Medulla oblongata (tissue), 1 donor: ENCODE results near the gene PLEKHM2.

Experiments
- DNase-seq: peaks from one replicate; pipeline ENCODE4 v3.0.0-alpha.2; 2015; ENCODE audit errors: extremely low spot score

Gene PLEKHM2

GRCh38 chr1:15739745-15740144 lies 55.6 kb downstream of the PLEKHM2 start:
- DNase-seq = no peak

DNA sequence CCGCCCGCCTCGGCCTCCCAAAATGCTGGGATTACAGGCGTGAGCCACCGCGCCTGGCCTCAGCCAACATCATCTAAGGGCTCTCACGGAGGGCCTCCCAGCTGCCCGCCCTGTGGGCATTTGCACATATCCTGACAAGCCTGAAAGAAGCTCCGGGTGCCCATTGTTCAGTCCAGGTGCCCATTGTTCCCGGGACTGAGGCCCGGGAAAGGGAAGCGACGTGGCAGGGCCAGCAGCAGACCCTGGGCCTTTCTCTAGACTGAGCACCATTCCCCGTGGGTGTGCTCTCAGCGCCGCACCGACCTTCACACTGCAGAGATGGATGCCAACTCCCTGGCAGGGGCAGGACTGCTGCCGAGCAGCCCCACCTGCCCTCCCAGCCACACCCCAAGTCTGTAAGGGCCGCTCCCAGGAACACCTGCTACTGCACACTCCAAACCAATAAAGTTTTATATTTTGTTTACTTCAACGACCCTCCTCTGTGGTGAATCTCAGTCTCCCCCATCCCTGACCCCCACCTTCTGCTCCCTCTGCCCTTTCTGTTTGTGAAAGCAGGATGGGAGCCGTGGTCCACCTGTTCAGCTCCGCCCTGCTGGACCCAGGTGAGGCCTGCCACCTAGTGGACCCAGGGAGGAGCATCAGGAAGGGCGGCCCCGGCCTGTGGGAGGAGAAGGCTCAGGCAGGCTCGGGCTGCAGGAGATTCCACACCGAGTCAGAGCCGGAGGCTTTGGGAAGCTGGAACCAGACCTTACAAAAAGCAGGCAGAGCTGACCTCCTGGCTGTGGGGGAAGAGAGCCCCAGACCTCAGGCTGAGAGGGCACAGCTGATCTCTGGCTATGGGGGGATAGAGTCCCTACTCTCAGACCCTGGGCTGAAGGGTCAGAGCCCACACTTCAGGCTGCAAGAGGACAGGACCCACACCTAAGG lies 57.1 kb downstream of the PLEKHM2 start:
- peak; percentile 70 for DNase-seq

GRCh38 chr1:15742339-15742801 lies 58.2 kb downstream of the PLEKHM2 start, which contains the start of gene TMEM82:
TSS of gene TMEM82 (plus strand) at chr1:15742499. CDS start at chr1:15742560, 61 bp downstream.
- DNase-seq = no peak

- DNase-seq = no peak
Measured at GRCh38 chr1:15744122-15744679, 60.1 kb downstream of the PLEKHM2 start.

GRCh38 chr1:15747378-15747777 lies 63.3 kb downstream of the PLEKHM2 start:
- DNase-seq = no peak

GRCh38 chr1:15748264-15748663 lies 64.1 kb downstream of the PLEKHM2 start:
- DNase-seq = no peak

- DNase-seq = no peak
Measured at GRCh38 chr1:15748690-15749398, 64.7 kb downstream of the PLEKHM2 start.

DNA sequence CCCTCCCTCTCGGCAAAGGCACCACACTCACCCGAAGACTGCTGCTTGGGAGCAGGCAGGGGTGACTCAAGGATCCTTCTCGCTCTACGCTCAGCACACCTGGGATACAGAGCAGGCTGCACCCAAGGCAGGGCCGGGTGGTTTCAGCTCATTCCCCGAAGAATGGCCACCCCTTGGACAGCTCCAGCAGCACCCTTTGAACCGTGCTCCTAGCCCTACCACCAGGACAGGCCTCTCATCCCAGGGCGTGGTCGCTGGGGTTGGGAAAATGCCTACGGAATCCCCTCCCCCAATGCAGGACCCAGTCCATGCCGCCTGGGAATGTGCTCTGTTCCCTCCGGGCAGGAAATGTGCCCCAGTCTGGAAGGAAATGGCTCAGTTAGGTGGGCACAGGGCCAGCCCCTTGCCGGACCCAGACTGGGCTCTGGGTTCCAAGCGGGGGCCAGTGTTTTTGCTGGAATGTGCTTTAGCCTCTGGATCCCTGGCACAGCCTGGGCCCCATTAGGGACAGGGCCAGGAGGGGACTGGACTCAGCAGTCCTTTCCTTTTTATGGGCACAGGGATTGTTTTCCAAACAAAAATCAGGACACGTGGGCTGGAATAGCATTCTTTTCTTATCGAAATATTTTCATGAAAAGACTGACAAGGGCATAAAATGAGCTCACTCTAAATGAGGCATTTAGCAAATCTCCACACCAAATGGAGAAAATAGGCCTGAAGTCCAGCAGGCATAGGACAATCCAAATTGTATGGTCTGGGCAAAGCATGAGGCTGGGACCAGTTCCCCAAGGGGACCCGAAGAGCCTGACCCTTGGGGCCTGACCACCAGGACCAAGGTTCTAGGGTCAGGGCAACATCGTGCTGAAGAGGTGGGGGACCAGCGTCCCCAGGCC lies 65.5 kb downstream of the PLEKHM2 start:
- DNase-seq = no peak

GRCh38 chr1:15750924-15751323 lies 66.8 kb downstream of the PLEKHM2 start:
- DNase-seq = no peak

DNA sequence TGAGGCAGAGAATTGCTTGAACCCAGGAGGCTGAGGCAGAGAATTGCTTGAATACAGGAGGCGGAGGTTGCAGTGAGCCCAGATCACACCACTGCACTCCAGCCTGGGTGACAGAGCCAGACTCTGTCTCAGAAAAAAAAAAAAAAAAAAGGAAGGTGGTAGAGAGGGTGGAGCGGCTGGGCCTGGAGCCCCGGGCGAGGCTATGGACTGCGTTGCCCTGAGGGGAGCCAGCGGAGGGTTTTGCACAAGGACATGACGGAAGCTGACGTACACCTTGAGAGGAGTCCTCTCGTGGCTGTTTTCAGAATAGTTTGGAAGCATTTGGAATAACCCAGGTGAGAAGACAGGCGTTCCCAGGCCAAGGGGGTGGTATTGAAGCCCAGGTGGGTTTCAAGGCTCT lies 67.6 kb downstream of the PLEKHM2 start:
- DNase-seq = no peak

DNA sequence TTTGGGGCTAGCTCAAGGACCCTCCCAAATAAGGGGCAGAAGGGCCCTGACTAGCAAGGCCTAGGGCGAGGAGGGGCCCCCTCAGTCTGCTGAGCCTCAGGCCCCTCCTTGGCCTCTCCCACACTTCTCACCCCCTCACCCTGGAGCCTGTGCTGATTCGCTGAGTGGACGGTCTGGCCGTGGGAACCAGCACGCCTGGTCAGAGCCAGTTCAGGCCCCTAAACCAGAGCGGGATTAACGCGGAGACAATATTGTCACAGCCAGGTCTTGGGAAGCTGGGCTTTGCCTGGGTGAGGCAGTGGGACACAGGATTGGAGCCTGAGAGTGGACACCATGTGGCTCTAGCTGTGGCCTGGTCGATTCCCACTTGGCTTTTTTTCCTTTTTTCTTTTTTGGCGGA lies 69.7 kb downstream of the PLEKHM2 start:
- no peak for DNase-seq

- DNase-seq = no peak
Measured at GRCh38 chr1:15755021-15755645, 71.0 kb downstream of the PLEKHM2 start.

DNA sequence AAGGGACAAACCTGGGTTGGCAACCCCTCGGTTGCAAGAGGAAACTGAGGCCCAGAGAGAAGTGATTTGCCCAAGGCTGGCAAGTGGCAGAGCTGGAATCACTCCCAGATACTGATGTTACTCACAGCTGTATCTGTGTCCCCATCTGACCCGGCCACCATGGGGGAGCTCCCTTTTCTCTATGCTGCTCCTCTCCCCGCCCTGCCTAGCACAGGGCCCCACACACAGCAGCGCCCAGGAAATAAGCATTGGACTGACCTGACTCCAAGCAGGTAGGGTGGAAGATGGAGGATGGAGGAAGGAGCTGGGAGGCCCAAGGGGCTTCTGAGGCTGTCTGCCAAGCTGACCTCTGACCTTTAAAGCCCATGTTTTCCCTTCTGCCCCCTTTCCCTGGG lies 71.5 kb downstream of the PLEKHM2 start:
- no peak for DNase-seq

DNA sequence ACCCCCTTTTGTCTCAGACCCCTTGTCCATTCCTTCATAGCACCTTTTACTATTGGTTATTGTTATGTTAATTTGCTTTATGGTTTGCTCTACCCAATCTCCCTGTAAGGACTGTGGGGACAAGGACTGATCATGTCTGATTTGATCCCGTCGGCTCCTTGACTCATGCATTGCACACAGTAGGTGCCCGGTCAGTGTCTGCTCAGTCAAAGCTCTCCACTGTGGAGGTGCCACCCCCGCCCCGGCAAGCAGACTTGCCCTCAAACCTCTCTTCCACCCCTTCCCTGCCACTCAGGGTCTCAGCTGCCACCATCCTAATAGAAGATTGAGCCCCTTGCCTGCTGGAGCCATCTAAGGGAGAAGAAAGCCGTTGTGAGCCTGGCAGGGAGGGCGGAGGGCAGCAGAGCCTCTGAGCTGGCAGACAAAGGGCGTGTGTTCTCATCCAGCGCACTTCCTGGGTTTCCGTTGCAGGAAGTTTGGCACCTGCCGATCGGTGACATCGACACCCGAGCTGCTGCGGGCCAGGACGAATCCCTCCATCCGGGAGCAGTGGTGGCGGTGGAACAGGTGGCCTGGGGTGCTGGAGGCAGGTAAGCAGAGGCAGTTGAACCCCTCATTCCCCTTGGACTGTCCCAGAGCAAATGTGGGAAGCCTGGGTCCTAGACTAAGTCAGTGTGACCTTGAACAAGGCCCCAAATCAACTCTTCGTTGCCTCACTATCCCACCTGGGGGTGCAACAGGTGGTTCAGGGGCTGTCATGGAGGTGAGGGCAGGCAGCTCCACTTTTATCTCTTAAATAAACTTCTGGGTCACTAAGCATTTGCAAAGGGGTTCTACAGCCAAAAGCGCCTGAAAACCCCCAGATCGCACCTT lies 72.3 kb downstream of the PLEKHM2 start:
- DNase-seq = peak; percentile 38

DNA sequence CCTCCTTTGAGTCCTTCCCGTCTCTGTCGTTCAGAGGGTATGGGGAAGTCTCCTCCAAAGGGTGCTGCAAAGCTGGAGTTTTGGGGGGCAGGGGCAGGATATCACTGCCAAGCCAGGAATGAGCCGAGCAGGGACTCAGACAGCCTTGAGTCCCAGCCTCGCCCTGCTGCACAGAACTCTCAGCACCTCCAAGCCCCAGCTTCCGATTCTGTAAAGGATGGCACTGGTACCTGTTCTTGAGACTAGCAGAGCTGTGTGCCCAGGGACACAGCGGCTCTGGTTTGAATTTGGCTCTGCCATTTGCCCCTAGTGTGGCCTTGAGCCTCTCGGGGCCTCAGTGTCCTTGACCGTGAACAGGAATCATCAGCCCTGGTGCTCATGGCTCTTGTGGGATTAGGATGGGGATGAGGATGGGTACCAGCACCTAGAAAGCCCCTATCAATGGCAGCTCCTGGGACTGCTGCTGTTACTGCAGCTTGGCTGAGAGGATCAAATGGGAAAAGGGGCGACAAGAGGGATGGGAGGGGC lies 73.0 kb downstream of the PLEKHM2 start:
- no peak for DNase-seq

GRCh38 chr1:15757575-15758342 lies 73.6 kb downstream of the PLEKHM2 start:
- no peak for DNase-seq

GRCh38 chr1:15758343-15758931 lies 74.3 kb downstream of the PLEKHM2 start, which contains the start of gene FBLIM1:
TSS of gene FBLIM1 (plus strand) at chr1:15758795. CDS start at chr1:15764984, 6,189 bp downstream.
- no peak for DNase-seq

DNA sequence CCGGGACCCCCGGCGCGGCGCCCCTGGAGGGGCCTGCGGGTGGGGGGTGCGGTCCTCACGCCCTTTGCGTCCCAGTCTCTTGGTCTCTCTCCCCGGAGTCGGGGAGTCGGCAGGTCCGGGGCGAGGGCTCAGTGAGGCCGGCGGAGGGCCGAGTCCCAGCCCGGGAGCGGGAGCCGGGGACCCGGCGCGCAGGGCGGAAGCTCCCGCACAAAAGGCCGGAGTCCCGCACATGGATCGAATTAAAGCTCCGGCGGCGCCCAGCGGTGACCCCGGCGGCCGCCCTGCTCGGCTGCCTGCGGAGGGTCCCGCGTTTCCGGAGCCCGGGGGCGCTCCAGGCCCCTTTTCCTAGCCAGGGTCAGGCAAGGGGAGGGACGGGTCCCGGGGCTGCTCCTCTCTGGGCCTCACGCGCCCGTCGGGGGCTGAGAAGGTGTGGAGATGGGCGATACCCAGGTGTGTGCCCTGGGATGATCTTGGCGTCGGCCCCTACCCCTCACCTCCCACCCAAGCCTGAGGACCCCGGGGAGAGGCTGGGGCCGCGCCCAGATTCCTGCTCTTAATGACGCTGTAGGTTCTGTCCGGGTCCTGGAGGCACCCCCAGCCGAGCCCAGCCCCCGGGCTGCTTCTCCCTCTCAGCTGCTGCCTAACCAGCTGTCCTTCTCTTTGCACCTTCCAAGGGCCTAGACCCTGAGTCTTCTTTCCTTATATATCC lies 75.0 kb downstream of the PLEKHM2 start:
- no peak for DNase-seq
